ENCODE results near the gene G3BP1. TPM values are rescaled to one million over a fixed set of nuclear protein-coding genes. Genes with fewer than 3 reads are reported as not detected.
A peak's percentile ranks its signal among the peaks of the same experiment; 100 is the strongest.

G3BP1 gene
- total and polyA plus RNA-seq, 9 of the 15 experiments (the other 6 are each of a cell fraction or from before 2014, with no cell fraction given) = 54.7 to 264 (median 105) TPM

DNA sequence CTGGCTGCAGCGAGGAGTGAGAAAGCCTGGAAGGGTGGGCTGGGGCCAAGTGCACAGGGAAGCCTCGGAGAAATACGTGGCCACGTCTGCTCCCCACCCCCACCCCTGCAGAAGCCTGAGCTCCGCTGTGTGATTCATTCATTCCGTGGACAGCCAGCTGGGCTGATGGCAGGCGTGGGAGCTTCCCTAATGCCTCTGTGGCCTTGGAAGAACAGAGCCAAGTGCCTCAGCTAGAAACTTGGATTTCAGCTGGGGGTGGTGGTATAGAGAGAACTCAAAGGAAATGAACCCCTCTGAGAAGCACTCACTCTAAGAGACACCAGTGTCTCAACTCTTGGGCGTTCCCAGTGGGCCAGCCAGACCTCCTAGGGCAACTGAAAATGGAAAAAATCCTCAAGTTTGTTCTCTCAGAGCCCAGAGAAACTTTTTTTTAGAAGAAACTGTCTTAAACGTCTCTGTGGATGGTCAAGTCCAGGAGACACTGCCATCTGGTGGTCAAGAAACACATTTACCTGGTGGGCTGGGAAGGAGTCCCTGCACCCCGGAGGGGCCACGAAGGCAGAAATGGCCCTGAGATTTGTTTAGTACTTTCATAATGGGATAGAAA lies 31.3 kb upstream of the G3BP1 start (continued):
- TF ChIP-seq, protein P1, sequence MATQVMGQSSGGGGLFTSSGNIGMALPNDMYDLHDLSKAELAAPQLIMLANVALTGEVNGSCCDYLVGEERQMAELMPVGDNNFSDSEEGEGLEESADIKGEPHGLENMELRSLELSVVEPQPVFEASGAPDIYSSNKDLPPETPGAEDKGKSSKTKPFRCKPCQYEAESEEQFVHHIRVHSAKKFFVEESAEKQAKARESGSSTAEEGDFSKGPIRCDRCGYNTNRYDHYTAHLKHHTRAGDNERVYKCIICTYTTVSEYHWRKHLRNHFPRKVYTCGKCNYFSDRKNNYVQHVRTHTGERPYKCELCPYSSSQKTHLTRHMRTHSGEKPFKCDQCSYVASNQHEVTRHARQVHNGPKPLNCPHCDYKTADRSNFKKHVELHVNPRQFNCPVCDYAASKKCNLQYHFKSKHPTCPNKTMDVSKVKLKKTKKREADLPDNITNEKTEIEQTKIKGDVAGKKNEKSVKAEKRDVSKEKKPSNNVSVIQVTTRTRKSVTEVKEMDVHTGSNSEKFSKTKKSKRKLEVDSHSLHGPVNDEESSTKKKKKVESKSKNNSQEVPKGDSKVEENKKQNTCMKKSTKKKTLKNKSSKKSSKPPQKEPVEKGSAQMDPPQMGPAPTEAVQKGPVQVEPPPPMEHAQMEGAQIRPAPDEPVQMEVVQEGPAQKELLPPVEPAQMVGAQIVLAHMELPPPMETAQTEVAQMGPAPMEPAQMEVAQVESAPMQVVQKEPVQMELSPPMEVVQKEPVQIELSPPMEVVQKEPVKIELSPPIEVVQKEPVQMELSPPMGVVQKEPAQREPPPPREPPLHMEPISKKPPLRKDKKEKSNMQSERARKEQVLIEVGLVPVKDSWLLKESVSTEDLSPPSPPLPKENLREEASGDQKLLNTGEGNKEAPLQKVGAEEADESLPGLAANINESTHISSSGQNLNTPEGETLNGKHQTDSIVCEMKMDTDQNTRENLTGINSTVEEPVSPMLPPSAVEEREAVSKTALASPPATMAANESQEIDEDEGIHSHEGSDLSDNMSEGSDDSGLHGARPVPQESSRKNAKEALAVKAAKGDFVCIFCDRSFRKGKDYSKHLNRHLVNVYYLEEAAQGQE (IDR thresholded peaks at IDR 0.05; ENCODE audit: borderline replicate concordance) = peak; percentile 54; the same call in 1 of the 2 replicates
- TF ChIP-seq, protein P1 (CRISPR knock-in tag; IDR thresholded peaks at IDR 0.05; ENCODE audit: low read depth) = no peak
- TF ChIP-seq PTBP1 (IDR thresholded peaks at IDR 0.05; ENCODE audit: low read depth, low read length) (no peak), FOS (IDR thresholded peaks at IDR 0.05; ENCODE audit: extremely low read depth, insufficient read length) (no peak), ZBTB7A (IDR thresholded peaks at IDR 0.05; ENCODE audit: borderline replicate concordance, control insufficient read depth, low read depth, low read length) (peak; percentile 48; the same call in 1 of the 2 replicates), ASH1L (IDR thresholded peaks at IDR 0.05; ENCODE audit: borderline replicate concordance, low read depth, partially characterized antibody) (no peak)
- TF ChIP-seq, protein P2, sequence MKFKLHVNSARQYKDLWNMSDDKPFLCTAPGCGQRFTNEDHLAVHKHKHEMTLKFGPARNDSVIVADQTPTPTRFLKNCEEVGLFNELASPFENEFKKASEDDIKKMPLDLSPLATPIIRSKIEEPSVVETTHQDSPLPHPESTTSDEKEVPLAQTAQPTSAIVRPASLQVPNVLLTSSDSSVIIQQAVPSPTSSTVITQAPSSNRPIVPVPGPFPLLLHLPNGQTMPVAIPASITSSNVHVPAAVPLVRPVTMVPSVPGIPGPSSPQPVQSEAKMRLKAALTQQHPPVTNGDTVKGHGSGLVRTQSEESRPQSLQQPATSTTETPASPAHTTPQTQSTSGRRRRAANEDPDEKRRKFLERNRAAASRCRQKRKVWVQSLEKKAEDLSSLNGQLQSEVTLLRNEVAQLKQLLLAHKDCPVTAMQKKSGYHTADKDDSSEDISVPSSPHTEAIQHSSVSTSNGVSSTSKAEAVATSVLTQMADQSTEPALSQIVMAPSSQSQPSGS (CRISPR knock-in tag; IDR thresholded peaks at IDR 0.05) = no peak
- TF ChIP-seq, protein P3, sequence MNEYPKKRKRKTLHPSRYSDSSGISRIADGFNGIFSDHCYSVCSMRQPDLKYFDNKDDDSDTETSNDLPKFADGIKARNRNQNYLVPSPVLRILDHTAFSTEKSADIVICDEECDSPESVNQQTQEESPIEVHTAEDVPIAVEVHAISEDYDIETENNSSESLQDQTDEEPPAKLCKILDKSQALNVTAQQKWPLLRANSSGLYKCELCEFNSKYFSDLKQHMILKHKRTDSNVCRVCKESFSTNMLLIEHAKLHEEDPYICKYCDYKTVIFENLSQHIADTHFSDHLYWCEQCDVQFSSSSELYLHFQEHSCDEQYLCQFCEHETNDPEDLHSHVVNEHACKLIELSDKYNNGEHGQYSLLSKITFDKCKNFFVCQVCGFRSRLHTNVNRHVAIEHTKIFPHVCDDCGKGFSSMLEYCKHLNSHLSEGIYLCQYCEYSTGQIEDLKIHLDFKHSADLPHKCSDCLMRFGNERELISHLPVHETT (CRISPR knock-in tag; conservative IDR thresholded peaks at IDR 0.05 in 1 of 2, IDR thresholded peaks at IDR 0.05 in 1 of 2) = no peak
- TF ChIP-seq, protein P4, sequence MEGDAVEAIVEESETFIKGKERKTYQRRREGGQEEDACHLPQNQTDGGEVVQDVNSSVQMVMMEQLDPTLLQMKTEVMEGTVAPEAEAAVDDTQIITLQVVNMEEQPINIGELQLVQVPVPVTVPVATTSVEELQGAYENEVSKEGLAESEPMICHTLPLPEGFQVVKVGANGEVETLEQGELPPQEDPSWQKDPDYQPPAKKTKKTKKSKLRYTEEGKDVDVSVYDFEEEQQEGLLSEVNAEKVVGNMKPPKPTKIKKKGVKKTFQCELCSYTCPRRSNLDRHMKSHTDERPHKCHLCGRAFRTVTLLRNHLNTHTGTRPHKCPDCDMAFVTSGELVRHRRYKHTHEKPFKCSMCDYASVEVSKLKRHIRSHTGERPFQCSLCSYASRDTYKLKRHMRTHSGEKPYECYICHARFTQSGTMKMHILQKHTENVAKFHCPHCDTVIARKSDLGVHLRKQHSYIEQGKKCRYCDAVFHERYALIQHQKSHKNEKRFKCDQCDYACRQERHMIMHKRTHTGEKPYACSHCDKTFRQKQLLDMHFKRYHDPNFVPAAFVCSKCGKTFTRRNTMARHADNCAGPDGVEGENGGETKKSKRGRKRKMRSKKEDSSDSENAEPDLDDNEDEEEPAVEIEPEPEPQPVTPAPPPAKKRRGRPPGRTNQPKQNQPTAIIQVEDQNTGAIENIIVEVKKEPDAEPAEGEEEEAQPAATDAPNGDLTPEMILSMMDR (IDR thresholded peaks at IDR 0.05 in 2 of 3, conservative IDR thresholded peaks at IDR 0.05 in 1 of 3; ENCODE audit: insufficient read depth in 2 of 3, low read depth in 1 of 3, low read length in 3 of 3) = peak; percentile 73 to 90 (median 81)
- TF ChIP-seq, protein P5, sequence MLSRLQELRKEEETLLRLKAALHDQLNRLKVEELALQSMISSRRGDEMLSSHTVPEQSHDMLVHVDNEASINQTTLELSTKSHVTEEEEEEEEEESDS (CRISPR knock-in tag; IDR thresholded peaks at IDR 0.05) = no peak

Measured in K562 (cell line).